GM12864 (cell line): ENCODE measurements around the gene AFAP1.

Experiments
- DNase-seq: peaks from one replicate; pipeline ENCODE4 v3.0.0-alpha.2; 2011; ENCODE audit warnings: low read depth
- H3K4me3 ChIP-seq: 2 replicates; pipeline ENCODE4 v1.5.1; 2011; ENCODE audit warnings: mild to moderate bottlenecking, low read depth, low read length, control low read depth
- TF ChIP-seq, protein P1 (sequence below): IDR thresholded peaks from 2 replicates; pipeline ENCODE4 v1.5.1; 2011; ENCODE audit warnings: low read depth, mild to moderate bottlenecking, moderate library complexity, low read length, control low read depth, inconsistent platforms; ENCODE audit errors: missing control alignments

The AFAP1 gene

GRCh38 chr4:7815562-7815961 is 124.1 kb downstream of the AFAP1 start:
- H3K4me3 ChIP-seq: no peak overlapping the region
- TF ChIP-seq, protein P1, sequence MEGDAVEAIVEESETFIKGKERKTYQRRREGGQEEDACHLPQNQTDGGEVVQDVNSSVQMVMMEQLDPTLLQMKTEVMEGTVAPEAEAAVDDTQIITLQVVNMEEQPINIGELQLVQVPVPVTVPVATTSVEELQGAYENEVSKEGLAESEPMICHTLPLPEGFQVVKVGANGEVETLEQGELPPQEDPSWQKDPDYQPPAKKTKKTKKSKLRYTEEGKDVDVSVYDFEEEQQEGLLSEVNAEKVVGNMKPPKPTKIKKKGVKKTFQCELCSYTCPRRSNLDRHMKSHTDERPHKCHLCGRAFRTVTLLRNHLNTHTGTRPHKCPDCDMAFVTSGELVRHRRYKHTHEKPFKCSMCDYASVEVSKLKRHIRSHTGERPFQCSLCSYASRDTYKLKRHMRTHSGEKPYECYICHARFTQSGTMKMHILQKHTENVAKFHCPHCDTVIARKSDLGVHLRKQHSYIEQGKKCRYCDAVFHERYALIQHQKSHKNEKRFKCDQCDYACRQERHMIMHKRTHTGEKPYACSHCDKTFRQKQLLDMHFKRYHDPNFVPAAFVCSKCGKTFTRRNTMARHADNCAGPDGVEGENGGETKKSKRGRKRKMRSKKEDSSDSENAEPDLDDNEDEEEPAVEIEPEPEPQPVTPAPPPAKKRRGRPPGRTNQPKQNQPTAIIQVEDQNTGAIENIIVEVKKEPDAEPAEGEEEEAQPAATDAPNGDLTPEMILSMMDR: no peak
- no peak for DNase-seq

- no peak overlapping the region for H3K4me3 ChIP-seq
- TF ChIP-seq, protein P1: no peak
- no peak for DNase-seq
Measured at GRCh38 chr4:7814451-7814850, 125.2 kb downstream of the AFAP1 start.

GRCh38 chr4:7813674-7814073 is 126.0 kb downstream of the AFAP1 start:
- no peak overlapping the region for H3K4me3 ChIP-seq
- TF ChIP-seq, protein P1: no peak
- DNase-seq: no peak

- H3K4me3 ChIP-seq: no peak overlapping the region
- no peak for DNase-seq
- TF ChIP-seq, protein P1: no peak
Measured at GRCh38 chr4:7812921-7813320, 126.7 kb downstream of the AFAP1 start.

GRCh38 chr4:7812231-7812857 is 127.3 kb downstream of the AFAP1 start:
- H3K4me3 ChIP-seq: no peak overlapping the region
- TF ChIP-seq, protein P1: no peak
- no peak for DNase-seq

- TF ChIP-seq, protein P1: no peak
- no peak for DNase-seq
- H3K4me3 ChIP-seq: no peak overlapping the region
Measured at GRCh38 chr4:7811536-7812191, 128.0 kb downstream of the AFAP1 start.
